Transverse colon (tissue), 4 donors: Measurements from ENCODE around the gene RNGTT. TPM values are rescaled to one million over a fixed set of nuclear protein-coding genes. Genes with fewer than 3 reads are reported as not detected.

Source experiments
- DNase-seq: peaks from one replicate; pipeline ENCODE4 v3.0.0-alpha.2; 2019
- H3K27ac ChIP-seq, 4 donors: fragments of 200-600 bp; sonication (generic); 2 replicates each; pipeline ENCODE4 v1.5.1; 2016 to 2018; ENCODE audit warnings: inconsistent platforms in 4 of 4
- H3K27me3 ChIP-seq: fragments of 200-600 bp; sonication (generic); 2 replicates; pipeline ENCODE4 v1.5.1; 2017; ENCODE audit warnings: inconsistent platforms
- H3K36me3 ChIP-seq, 4 donors: fragments of 200-600 bp; sonication (generic); 2 replicates each; pipeline ENCODE4 v1.5.1; 2017 to 2019; ENCODE audit warnings: inconsistent platforms in 4 of 4
- H3K4me1 ChIP-seq, 4 donors: fragments of 200-600 bp; sonication (generic); 2 replicates each; pipeline ENCODE4 v1.5.1; 2017 to 2020; ENCODE audit warnings: inconsistent platforms in 4 of 4
- H3K4me3 ChIP-seq, 4 donors: fragments of 200-600 bp; sonication (generic); 1 replicate in 1 of 4; 2 replicates in 3 of 4; pipeline versions ENCODE4 v1.5.1 to v1.6.1; 2017 to 2019; ENCODE audit warnings: inconsistent platforms in 4 of 4
- H3K9me3 ChIP-seq, 2 donors: fragments of 200-600 bp; sonication (generic); 2 replicates each; pipeline ENCODE4 v1.5.1; 2017 to 2019; ENCODE audit warnings: inconsistent platforms in 2 of 2
- EP300 ChIP-seq: sonication (generic); formaldehyde crosslinking; IDR thresholded peaks from one replicate; pipeline ENCODE4 v1.6.1; 2017; ENCODE audit warnings: antibody characterized with exemption, low read depth
- POLR2A ChIP-seq: fragments of 450-650 bp; IDR thresholded peaks from one replicate; pipeline ENCODE4 v1.6.1; 2016; ENCODE audit warnings: antibody characterized with exemption, mild to moderate bottlenecking, moderate library complexity
- POLR2AphosphoS5 ChIP-seq, 3 donors: sonication (generic); formaldehyde crosslinking; IDR thresholded peaks; one replicate each; pipeline ENCODE4 v1.6.1; 2016; ENCODE audit warnings: antibody characterized with exemption in 3 of 3
- WGBS, 2 donors: methylation state at CpG; one replicate each; pipeline ENCODE4 v1.1.5; 2018; ENCODE audit warnings: low coverage in 1 of 2; 5-methylcytosine and 5-hydroxymethylcytosine counted together
- in situ Hi-C, 4 donors: fragments of 200-750 bp; cut with MboI; loops; one replicate each; pipeline versions ENCODE4 v1.15.0 to v1.15.1; 2017; ENCODE audit warnings: low sequenced_read_pairs in 3 of 4, low pct_ligation_motif_present in 1 of 4, low pct_unique_long_range_greater_than_20kb in 1 of 4
- intact Hi-C: fragments of 100-400 bp; cut with DNase I; formaldehyde crosslinking; loops from one replicate; pipeline ENCODE4 v1.15.1; 2023; ENCODE audit warnings: low total_unique reads
- total RNA-seq, 4 donors: library from RNA; depleted of rRNA; stranded (reverse); fragments of >200 nt; gene quantifications; one replicate each; pipeline ENCODE4 v1.1.0, GENCODE V29; 2016
- TF ChIP-seq, protein P1 (sequence below), 5 experiments: fragments of 200-600 bp in 3 of 5; fragments of 450-650 bp in 2 of 5; sonication (generic) in 3 of 5; IDR thresholded peaks; 1 replicate in 2 of 5; 2 replicates in 3 of 5; pipeline ENCODE4 v1.5.1; 2016 to 2017; ENCODE audit warnings: antibody characterized with exemption in 5 of 5, inconsistent platforms in 3 of 5, mild to moderate bottlenecking in 2 of 5, moderate library complexity in 1 of 5

RNGTT gene
- total RNA-seq, 4 donors from 2014 or later, result 5.4 to 20.9 (median 15.2) TPM

DNA sequence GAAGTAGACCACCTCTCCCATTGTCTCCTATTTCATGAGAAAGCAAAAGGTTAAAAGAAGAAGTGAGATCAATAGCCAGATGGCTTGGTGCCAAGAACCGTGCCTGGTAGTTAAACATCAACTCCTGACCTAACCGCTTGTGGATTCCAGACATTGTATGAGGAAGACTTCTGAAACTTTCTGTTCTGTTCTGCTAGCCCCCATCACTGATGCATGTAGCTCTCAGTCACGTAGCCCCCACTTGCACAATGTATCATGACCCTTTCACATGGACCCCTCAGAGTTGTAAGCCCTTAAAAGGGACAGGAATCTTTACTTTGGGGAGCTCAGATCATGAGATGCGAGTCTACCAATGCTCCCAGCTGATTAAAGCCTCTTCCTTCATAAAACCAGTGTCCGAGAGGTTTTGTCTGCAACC is 301.2 kb downstream of the RNGTT start:
- H3K27me3 ChIP-seq, result no peaks in the 10 kb centered on the region
- DNase-seq, result no peak
- TF ChIP-seq EP300 (no peak), POLR2AphosphoS5 (IDR thresholded peaks at IDR 0.05) (no peak), POLR2A (no peak)
- TF ChIP-seq, protein P1, sequence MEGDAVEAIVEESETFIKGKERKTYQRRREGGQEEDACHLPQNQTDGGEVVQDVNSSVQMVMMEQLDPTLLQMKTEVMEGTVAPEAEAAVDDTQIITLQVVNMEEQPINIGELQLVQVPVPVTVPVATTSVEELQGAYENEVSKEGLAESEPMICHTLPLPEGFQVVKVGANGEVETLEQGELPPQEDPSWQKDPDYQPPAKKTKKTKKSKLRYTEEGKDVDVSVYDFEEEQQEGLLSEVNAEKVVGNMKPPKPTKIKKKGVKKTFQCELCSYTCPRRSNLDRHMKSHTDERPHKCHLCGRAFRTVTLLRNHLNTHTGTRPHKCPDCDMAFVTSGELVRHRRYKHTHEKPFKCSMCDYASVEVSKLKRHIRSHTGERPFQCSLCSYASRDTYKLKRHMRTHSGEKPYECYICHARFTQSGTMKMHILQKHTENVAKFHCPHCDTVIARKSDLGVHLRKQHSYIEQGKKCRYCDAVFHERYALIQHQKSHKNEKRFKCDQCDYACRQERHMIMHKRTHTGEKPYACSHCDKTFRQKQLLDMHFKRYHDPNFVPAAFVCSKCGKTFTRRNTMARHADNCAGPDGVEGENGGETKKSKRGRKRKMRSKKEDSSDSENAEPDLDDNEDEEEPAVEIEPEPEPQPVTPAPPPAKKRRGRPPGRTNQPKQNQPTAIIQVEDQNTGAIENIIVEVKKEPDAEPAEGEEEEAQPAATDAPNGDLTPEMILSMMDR (IDR thresholded peaks at IDR 0.05), result no peak
- H3K9me3 ChIP-seq, result peaks cover 13 to 17% of the 10 kb centered on the region in 2 donors
- in situ Hi-C loops (no loop called here), intact Hi-C loops (no loop called here)
- peaks cover 0 to 3% (median 0%) of the 10 kb centered on the region in 4 donors for H3K36me3 ChIP-seq
- 71% methylated on average over 5 of the region's 5 CpGs; no CpG with 5 or more reads in 1 of the 2 donors for WGBS, 2 donors
- H3K27ac ChIP-seq, result no peak overlapping the region
- no peak overlapping the region for H3K4me3 ChIP-seq
- no peaks in the 10 kb centered on the region for H3K4me1 ChIP-seq

DNA sequence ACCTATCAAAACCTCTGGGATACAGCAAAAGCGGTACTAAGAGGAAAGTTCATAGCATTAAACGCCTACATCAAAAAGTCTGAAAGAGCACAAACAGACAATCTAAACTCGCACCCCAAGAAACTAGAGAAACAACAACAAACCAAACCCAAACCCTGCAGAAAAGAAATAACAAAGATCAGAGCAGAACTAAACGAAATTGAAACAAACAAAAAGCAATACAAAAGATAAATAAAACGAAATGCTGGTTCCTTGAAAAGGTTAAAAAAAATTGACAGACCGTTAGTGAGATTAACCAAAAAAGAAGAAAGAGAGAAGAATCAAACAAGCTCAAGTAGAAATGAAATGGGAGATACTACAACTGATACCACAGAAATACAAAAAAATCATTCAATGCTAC is 302.3 kb downstream of the RNGTT start:
- Histone ChIP-seq H3K4me3 (no peak overlapping the region), H3K9me3 (peaks cover 13 to 17% of the 10 kb centered on the region in 2 donors), H3K27me3 (no peaks in the 10 kb centered on the region), H3K4me1 (no peaks in the 10 kb centered on the region), H3K27ac (no peak overlapping the region), H3K36me3 (peaks cover 0 to 3% (median 0%) of the 10 kb centered on the region in 4 donors)
- no peak for DNase-seq
- 92 to 94% methylated on average over 5 to 6 of the region's 6 CpGs for WGBS, 2 donors
- intact Hi-C loops (no loop called here), in situ Hi-C loops (no loop called here)
- TF ChIP-seq EP300, result no peak
- TF ChIP-seq POLR2A, result no peak
- TF ChIP-seq, protein P1 (IDR thresholded peaks at IDR 0.05), result no peak
- TF ChIP-seq POLR2AphosphoS5 (IDR thresholded peaks at IDR 0.05), result no peak

DNA sequence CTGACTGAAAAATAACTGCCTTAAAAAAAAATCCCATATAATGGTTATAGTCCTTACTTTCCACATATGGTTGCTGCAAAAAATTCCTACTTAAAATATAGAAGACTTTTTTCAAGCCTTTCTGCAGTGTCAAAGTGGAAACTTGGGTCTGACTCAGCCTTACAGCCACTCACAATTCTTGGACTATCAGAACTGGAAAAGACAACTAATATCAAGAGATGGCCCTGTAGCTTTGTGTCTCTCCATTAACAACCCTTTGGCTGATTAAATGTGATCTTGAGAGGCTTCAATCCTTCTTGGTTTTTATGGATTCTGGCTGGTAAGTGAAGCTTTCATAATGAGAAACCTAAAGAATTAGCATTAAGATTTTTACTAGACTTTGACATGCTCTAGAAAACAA is 307.8 kb downstream of the RNGTT start:
- Histone ChIP-seq H3K27me3 (no peaks in the 10 kb centered on the region), H3K27ac (no peak overlapping the region), H3K4me3 (no peak overlapping the region), H3K9me3 (peaks cover 6 to 11% of the 10 kb centered on the region in 2 donors), H3K4me1 (no peaks in the 10 kb centered on the region), H3K36me3 (peaks cover 0 to 3% (median 0%) of the 10 kb centered on the region in 4 donors)
- no peak for DNase-seq
- intact Hi-C loops, result no loop called here
- in situ Hi-C loops, result no loop called here
- TF ChIP-seq EP300 (no peak), POLR2A (no peak), POLR2AphosphoS5 (IDR thresholded peaks at IDR 0.05) (no peak)
- TF ChIP-seq, protein P1 (IDR thresholded peaks at IDR 0.05), result no peak

DNA sequence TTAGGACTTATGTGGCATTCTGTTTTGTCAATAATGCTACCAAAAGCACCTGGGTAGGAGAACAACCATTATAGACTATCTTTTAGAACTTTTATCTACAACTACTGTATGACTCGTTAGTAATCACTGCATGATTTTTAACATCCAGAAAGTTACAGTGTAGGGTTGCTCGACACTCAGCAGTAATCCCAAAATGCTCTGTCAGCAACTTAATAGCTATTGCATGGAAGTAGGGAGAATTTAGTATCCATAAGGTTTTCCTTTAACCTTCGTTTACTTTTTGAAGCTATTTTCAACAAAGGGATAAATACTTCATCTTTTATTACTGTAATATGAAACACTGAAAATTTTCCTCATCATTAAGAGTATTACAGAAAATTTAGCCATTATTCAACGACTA is 309.5 kb downstream of the RNGTT start:
- peaks cover 0 to 3% of the 10 kb centered on the region in 2 donors for H3K9me3 ChIP-seq
- no peak overlapping the region for H3K4me3 ChIP-seq
- TF ChIP-seq EP300, result no peak
- TF ChIP-seq POLR2A, result no peak
- no peak for TF ChIP-seq POLR2AphosphoS5 (IDR thresholded peaks at IDR 0.05)
- no peak overlapping the region for H3K27ac ChIP-seq
- in situ Hi-C loops, result no loop called here
- H3K27me3 ChIP-seq, result no peaks in the 10 kb centered on the region
- H3K36me3 ChIP-seq, result no peaks in the 10 kb centered on the region
- WGBS, 2 donors, result 82 to 87% methylated on average over 4 of the region's 4 CpGs
- no peaks in the 10 kb centered on the region for H3K4me1 ChIP-seq
- intact Hi-C loops, result no loop called here
- no peak for DNase-seq

DNA sequence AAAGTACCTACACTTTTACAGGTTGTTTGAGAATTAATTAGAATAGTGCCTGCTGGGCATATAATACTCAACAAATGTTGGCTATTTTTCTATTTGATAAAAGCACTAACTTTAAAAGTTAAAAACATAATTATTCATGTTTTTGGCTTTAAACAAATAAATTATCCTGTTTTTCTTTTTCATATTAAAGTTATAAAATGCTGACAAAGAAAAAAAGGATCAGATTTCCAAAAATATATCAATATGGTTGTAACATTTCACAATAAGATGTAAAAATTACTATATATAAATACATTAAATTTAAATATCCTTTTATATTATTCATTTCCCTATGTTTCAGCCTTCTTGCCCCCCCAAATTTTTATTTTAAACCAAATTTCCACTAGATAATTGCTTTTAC is 312.0 kb downstream of the RNGTT start:
- no peaks in the 10 kb centered on the region for H3K9me3 ChIP-seq
- H3K36me3 ChIP-seq, result no peaks in the 10 kb centered on the region
- no peak overlapping the region for H3K27ac ChIP-seq
- no peaks in the 10 kb centered on the region for H3K27me3 ChIP-seq
- DNase-seq, result no peak
- no peak overlapping the region for H3K4me3 ChIP-seq
- TF ChIP-seq POLR2A (no peak), POLR2AphosphoS5 (IDR thresholded peaks at IDR 0.05) (no peak), EP300 (no peak)
- TF ChIP-seq, protein P1 (IDR thresholded peaks at IDR 0.05), result no peak
- intact Hi-C loops, result no loop called here
- in situ Hi-C loops, result no loop called here
- no peaks in the 10 kb centered on the region for H3K4me1 ChIP-seq
